IPS-18c (cell line): ENCODE measurements around the gene CEP70.
"Not testable (repeated sequence)": the region's sequence is repeated elsewhere in the genome, so short reads cannot be mapped to it uniquely, and the experiment has no call there.

ENCODE experiments used
- H3K4me3 ChIP-seq: 2 replicates; pipeline ENCODE4 v1.7.0; 2013; ENCODE audit warnings: low read depth, mild to moderate bottlenecking, low read length, moderate library complexity; ENCODE audit not compliant: insufficient read depth
- H3K9me3 ChIP-seq: one replicate; pipeline ENCODE4 v1.6.1; 2013; ENCODE audit warnings: mild to moderate bottlenecking, low read length, moderate library complexity; ENCODE audit not compliant: control insufficient read depth, insufficient read depth

CEP70 gene

DNA sequence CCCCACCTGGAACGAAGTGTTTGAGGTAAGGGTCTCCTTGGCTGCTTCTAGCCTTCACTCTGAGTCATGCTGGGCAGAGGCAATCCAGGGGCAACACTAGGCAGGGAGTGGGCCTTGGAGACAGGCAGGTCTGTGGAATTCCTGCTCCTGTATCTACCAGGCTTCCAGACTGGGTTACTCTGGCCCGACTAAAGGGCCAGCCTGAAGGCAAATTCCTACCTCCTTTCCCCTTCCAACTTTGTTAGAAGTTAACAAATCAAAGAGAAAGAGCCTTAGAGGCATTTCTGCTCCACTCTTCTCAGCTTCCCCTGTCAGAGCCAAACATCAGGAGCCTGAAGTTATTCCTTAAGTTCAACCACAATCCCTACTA, 129.6 kb downstream of the CEP70 start:
- H3K4me3 ChIP-seq = no peak overlapping the region
- H3K9me3 ChIP-seq = no peaks in the 10 kb centered on the region

DNA sequence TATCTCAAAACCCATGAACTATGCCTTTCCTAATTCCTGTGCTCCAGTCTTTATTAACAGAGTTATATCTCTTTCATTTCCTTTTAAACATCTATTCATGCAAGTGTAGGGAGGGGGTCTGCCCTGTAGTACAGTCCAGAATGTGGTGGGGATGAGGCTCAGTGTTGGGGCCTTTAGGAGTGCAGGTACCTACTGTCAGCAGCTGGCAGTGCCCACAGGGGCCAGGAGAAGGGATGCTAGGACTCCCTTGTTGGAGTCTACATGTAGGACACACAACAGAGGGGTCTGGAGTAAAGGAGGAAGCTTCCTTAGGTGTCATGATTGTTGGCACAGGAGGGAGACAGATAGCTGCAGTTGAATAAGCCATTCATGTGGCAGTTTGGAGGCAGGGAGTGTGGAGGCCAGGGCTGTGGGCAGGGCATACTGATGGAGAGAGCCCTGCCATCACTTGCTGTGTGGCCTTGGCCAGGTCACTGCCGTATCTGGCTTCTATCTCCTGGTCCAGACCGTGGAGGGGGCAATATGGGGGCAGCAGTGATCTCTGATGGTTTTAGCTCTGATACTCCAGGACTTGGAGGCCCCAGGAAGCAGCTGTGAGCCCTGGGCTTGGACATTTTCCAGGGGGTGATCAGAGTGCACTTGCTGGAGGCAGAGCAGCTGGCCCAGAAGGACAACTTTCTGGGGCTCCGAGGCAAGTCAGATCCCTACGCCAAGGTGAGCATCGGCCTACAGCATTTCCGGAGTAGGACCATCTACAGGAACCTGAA, 130.2 kb downstream of the CEP70 start:
- no peaks in the 10 kb centered on the region for H3K9me3 ChIP-seq

DNA sequence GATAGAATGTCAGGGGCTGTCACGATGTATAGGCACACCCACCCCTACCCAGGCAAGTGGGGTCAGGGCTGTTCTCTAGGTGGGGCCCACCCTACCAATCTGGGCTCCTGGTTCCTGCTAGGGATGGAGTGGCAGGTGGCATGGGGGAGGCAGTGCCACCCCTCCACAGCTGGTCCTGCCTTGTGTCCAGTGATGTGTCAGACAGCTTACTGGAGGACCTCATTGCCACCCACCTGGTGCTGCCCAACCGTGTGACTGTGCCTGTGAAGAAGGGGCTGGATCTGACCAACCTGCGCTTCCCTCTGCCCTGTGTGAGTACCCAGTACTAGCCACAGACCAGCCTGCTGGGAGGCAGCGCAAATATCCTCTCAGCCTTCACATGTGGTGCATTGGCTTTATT, 132.2 kb downstream of the CEP70 start:
- H3K4me3 ChIP-seq = no peak overlapping the region
- no peaks in the 10 kb centered on the region for H3K9me3 ChIP-seq

More for the DNA sequence above, 130.2 kb downstream of the CEP70 start:
- H3K4me3 ChIP-seq = no peak overlapping the region

DNA sequence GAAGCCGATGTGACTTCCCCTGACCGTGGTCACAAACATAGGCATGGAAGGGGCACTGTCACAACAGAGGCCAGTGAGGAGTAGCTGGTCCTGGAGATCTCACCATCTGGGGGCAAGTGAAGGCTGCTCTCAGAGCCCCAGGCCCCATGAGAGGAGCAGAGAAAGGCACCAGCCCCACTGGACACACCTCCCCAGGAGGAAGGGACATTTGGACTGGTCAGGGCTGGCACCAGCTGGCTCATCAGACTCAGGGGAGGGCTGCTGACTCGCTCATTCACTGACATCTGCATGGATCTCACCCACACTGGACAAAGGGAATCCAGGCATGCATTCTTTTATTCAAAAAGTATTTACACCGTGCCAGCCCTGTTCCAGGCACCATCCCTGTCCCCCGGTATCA, 132.8 kb downstream of the CEP70 start:
- Histone ChIP-seq H3K9me3 (no peaks in the 10 kb centered on the region), H3K4me3 (no peak overlapping the region)

DNA sequence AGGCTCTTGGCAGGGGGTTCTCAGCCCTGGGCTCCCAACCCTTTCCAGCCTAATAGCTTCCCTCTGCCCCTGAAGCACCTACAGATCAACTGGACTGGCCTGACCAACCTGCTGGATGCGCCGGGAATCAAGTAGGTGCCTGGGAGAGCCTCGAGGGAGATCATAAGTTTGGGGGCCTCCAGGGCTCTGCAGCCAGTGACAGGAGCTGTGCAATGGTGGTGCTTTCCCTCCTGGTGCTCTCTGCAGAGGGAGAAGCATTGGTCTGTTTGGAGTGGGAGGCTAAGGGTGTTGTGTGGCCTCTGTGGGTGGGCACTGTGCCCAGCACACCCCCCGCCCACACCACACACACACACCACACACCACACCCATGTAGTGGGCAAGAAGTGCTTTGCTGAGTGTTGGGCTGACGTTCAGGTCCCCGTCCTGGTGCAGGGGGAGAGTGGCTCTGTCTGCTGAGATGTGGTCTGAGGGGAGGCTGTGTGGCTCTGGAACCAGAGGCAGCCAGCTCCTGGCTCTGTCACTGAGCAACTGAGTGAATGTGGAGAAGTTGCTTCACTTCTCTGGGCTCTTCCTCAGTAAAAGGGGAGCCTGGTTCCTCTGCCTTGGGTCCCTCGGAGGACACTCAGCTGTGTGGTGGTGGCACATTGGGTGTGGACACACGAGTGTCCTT, 133.4 kb downstream of the CEP70 start:
- no peaks in the 10 kb centered on the region for H3K9me3 ChIP-seq
- H3K4me3 ChIP-seq = no peak overlapping the region

DNA sequence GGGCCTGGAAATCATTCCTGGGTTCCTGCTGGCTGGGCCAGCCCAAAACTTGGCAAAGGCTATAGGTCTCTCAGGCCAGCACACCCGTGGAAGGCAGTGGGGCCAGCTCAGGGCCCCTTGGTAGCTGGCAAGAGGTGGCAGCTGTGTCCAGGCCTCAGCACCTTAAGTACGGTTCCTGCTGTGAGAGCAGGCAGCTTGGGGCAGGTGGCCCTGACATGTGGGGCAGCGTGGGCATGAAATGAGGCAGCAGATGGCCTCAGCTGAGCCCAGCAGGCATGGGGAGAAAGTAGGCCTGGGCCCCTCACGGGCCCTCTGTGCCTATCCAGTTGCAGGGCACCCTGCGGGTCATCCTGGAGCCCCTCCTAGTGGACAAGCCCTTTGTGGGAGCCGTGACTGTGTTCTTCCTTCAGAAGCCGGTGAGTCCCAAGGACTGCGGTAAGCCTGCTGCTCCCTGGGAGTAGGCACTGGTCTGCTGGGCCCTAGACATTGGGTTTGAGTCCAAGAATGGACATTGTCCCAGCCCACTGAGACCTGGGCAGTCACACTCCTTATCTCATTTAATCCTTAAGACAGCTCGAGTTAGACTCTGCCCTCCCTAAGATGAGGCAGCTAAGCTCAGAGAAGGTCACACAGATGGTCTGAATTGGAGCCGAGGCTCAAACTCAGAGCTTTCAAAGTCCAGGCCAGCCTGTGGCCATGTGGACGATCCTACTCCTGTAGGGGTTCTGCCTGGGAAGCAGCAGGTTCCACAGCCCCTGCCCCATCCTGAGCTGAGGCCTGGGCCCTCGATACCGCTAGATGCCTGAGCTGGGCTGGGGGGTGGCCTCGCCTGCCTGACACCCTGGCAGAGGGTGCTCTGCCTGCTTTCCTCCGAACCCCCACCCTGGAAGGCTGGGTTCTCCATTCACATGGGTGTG, 134.2 kb downstream of the CEP70 start:
- Histone ChIP-seq H3K9me3 (no peaks in the 10 kb centered on the region), H3K4me3 (no peak overlapping the region)

DNA sequence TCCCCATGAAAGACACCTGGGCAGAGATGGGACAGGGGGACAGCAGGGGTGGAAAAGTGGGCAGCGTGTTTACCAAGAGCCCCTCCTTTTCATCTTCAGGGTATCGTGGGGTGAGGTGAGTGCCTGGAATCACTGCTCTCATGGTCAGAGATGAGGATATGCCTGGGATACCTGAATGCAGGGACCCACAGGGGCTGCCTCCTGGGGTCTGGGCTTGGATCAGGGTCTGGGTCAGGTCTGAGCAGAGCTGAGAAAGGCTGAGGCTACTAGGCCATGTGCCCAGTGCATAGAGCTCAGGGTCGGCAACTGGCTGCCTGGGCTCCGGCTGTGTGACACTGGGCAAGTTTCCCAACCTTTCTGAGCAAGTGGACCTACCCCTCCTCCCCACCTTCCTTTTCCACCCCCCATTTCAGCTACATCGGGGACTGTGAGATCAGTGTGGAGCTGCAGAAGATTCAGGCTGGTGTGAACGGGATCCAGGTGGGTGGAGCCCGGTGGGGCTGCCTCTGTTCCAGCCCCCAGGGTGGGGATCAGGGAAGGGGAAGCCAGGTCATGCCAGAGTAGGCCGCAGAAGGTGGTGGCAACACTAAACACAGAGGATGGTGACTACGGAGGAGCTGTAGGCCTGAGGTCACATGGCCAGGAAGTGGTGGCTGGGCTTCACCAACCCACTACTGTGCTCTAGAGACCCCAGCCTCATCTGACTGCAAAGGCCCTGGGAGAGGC, 135.1 kb downstream of the CEP70 start:
- no peak overlapping the region for H3K4me3 ChIP-seq
- no peaks in the 10 kb centered on the region for H3K9me3 ChIP-seq

DNA sequence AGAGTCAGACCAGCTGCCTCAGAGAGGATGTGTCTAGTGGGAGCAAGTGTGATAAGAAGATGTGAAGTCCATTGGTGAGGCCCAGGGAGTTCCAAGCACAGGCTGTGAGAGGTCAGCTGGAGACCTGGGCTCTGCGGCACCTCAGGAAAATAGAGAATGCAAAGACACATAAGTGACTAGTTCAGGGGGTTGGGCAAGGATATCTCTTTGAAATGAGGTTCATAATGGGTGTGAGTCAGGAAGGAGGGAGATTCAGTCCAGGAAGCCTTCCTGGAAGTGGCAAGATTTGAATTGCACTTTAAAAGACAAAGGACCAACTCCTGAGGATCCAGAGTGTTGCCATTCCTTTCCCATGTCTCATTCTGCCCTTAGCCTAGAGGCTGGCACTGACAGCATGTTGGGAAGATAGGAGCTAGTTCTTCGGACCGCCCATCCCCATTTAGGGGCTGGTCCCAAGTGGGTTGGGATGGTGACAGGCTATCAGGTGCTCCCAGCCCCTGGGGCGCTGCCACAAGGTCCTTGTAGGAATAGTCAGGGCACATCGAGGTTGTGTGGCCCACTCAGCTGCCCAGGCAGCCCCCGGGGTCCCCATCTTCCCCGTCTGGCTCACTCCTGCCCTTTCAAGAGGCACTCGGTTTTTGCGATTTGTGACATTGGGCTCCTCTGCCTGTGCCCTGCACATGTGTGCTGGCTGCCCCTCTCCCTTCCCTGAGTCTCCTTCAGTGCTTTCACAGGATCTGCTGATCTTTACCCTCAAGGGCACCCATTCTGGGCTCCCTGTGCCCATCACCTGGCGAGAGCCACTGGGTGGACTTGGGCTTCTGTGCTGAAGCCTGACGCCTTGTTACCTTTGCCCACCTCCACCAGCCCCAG, 136.0 kb downstream of the CEP70 start:
- no peak overlapping the region for H3K4me3 ChIP-seq
- H3K9me3 ChIP-seq = no peaks in the 10 kb centered on the region

DNA sequence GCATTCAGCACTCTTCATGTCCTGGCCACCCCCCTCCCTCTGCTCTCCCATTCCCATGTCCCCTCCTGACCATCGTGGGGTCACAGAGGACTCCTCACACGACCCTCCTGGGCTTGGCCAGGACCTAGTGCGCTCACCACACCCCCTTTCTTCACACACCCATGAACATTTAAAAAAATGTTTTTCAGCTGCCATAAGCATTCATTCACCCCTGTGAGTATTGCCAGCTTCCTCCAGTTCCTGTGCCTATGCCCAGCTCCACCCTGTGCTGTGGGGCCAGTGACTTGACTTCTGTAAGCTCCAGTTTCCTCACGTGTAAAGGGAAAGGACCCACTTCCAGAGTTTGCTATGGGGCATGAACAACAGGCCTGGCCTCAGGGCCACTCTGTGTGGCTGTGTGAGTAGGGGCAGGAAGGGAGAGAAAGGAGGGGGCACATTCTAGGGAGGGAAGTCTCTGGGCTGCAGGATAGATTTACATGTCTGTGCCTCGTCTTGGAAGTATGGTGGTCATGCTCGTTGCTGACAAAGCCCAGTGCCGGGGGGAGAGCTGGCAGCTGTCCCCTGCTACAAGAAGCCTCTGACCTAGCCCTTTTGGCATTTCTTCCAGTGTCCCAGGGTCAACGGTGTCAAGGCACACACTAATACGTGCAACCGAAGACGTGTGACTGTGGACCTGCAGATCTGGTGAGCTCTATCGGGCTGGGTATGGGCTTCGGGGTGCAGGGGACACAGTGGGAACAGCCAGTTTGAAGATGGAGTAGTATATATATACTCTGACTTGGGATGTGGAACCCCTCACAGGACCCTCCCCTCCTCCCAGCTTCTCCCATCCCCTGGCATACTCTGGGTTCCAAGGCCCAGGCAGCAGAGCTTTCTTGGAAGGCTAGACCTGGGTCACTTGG, 136.8 kb downstream of the CEP70 start:
- Histone ChIP-seq H3K4me3 (no peak overlapping the region), H3K9me3 (no peaks in the 10 kb centered on the region)

DNA sequence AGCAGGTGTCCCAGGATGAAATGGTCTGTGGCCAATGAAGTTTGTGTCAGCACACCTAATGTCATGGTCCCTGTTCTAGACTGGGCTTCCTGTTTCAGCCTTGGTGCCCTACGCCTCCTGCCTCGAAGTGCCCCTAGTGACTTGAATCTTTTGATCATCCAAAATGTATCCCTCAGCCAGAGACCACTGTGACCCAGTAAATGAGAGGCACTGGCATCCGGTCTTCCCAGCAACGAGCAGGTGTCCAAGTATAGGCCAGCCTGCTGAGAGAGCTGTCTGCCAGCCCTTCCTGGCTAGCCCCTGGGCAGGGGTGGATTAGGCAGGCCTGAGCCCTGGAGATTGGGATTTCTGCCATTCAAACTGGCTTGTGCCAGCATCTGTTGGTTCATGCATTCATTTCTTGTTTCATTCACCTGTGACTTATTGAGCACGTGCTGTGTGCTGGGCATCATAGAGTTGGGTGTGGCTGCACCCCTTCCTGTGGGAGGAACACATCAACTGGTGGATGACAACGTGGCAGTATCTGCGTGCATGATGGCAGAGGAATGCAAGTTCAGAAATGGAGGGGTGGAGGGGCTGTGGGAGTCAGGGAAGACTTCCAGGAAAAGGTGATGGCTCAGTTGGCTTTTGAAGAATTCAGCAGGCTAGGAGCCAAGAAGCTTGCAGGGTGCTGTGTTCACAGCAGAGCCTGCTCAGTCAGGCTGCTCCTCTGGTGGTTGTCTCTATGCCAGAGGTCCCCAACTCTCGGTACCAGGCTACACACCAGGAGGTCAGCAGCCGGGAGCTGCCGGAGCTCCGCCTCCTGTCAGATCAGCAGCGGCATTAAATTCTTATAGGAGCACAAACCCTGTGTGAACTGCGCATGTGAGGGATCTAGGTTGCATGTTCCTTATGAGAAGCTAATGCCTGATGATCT, 138.0 kb downstream of the CEP70 start:
- H3K9me3 ChIP-seq = no peaks in the 10 kb centered on the region
- no peak overlapping the region; the same call in 1 of the 2 replicates for H3K4me3 ChIP-seq

DNA sequence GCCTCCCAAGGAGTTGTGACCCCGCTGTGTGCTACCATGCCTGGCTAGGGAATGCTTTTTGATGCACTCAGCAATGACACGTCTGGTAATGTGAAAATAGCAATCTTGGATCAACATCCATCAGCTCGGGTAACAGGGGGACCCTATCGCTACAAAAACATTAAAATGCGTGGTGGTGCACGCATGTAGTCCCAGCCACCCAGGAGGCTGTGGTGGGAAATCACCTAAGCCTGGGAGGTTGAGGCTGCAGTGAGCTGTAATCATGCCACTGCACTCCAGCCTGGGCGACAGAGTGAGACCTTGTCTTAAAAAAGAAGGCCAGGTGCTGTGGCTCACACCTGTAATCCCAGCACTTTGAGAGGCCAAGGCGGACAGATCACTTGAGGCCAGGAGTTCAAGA, 140.1 kb downstream of the CEP70 start:
- H3K4me3 ChIP-seq, H3K9me3 ChIP-seq: not testable (repeated sequence)

DNA sequence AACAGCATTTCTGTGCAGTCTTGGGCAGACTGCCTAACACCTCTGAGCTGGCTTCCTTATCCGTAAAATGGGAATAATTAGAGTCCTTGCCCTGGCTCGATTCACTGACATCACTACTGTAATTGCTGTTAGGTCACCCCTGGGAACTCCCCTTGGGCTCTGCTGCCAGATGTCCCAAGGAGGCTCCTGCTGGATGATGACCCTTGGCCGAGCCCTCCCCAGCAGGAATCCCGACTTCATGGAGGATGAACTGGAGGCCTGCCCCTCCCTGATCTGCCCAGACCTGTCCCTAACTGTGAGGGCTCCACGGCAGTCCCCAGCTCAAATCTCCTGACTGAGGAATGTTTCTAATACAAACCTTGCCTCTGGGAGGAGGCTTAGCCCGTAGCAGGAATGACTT, 141.6 kb downstream of the CEP70 start:
- H3K4me3 ChIP-seq = no peak overlapping the region
- no peaks in the 10 kb centered on the region for H3K9me3 ChIP-seq

DNA sequence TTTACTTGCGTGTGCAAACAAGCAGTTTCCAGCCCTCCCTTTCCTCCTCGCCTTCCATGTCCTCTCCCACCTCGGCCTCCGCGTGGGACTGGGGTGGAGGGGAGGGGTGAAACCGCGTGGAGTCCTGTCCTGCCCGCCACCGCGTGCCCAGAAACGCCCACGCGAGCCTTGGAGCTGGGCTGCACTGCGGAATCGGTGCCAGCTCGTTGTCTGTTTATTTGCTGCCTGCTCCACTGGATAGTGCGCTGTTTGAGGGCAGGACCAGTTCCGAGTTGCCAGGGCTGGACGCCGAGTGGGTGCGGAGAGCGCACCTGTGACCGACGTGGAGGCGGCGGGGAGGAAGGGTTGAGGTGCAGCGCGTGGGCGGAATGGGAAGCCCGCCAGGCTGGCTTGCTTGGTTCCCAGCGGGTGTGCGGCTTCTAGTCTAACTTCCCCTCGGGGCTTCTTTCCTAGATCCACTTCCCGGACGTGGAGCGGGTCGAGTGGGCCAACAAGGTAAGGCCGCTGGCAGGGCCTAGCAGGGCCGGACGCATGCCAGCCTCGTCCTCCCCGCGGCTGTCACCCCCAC, 142.4 kb downstream of the CEP70 start:
- H3K4me3 ChIP-seq = no peak overlapping the region
- H3K9me3 ChIP-seq = no peaks in the 10 kb centered on the region

DNA sequence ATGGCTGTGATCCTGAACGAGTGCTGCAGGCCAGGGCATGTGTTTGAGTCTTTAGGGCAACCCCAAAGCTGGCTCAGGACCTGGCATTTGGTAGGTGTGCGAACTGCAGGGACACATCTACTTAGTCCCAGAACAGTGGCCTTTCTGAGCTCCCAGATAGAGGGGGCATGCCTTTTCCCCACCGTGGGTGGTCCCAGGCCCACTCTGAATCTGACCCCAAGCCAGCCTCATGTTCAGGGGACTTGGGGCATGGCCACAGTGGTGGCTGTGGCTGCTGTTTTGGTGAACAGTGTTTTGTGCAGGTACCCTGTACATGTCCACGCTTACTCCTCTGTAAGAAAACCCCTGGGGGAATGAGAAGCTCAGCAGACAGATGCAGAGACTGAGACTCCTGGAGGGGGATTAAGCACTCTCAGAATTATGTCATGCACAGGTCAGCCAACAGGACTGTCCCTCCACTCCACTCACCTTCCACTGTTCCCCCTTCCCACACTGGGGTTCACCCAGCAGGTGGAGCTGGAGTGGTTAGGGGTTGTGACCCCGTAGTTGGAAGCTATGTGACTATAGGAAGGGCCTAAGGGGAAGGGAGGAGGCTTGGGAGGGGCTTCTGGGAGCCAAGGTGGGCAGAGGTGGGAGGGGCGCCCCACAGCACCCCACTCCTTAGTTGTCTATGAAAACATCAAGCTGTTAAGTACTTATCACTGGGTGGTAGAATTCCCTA, 143.2 kb downstream of the CEP70 start:
- Histone ChIP-seq H3K4me3 (no peak overlapping the region), H3K9me3 (no peaks in the 10 kb centered on the region)
